ENCODE results near the gene ATAD1.

GRCh38 chr10:87861953-87862678, 44.1 kb upstream of the ATAD1 start:
- TF ChIP-seq, protein P1, sequence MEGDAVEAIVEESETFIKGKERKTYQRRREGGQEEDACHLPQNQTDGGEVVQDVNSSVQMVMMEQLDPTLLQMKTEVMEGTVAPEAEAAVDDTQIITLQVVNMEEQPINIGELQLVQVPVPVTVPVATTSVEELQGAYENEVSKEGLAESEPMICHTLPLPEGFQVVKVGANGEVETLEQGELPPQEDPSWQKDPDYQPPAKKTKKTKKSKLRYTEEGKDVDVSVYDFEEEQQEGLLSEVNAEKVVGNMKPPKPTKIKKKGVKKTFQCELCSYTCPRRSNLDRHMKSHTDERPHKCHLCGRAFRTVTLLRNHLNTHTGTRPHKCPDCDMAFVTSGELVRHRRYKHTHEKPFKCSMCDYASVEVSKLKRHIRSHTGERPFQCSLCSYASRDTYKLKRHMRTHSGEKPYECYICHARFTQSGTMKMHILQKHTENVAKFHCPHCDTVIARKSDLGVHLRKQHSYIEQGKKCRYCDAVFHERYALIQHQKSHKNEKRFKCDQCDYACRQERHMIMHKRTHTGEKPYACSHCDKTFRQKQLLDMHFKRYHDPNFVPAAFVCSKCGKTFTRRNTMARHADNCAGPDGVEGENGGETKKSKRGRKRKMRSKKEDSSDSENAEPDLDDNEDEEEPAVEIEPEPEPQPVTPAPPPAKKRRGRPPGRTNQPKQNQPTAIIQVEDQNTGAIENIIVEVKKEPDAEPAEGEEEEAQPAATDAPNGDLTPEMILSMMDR (IDR thresholded peaks at IDR 0.05) = no peak
- peak in 1 of 2 donors; percentile 3 for TF ChIP-seq POLR2A (IDR thresholded peaks at IDR 0.05)
